Measurements from ENCODE around the gene KCNH1. TPM values are rescaled to one million over a fixed set of nuclear protein-coding genes. Genes with fewer than 3 reads are reported as not detected.

Gene KCNH1
- polyA plus RNA-seq, 3 donors from 2014 or later = not detected

- no peaks in the 10 kb centered on the region for H3K4me1 Mint-ChIP-seq
- no peak for DNase-seq
- H3K36me3 Mint-ChIP-seq = no peaks in the 10 kb centered on the region
- H3K9me3 Mint-ChIP-seq = peaks cover 0 to 2% (median 0%) of the 10 kb centered on the region in 6 donors
- H3K27me3 Mint-ChIP-seq (ENCODE audit: low read depth in 3 of 3) = peaks cover 2 to 3% (median 2%) of the 10 kb centered on the region in 3 donors
- no peak overlapping the region for H3K27ac Mint-ChIP-seq
- no peak overlapping the region for H3K4me3 Mint-ChIP-seq
Measured at GRCh38 chr1:210775289-210775688, 358.7 kb downstream of the KCNH1 start.

DNA sequence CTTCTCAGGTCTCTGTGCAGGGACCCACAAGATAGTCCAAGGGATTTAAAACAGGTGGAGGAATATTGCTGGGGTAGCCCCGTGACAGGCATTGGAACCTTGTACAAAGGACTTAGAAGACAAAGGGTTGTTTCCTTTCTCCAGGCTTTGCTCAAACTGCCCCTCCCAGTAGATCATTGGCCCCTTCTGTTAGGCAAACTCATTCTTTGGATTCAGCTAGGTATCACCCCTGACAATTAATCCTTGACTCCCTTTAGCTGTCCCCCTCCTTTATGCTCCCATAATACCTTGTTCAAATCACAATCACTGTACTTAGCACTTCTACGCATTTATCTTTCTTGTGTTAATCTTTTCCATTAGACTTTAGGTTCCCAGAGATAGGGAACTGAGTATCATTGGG is 360.5 kb downstream of the KCNH1 start:
- no peak overlapping the region for H3K4me3 Mint-ChIP-seq
- H3K4me1 Mint-ChIP-seq = no peaks in the 10 kb centered on the region
- no peak for DNase-seq
- H3K36me3 Mint-ChIP-seq = no peaks in the 10 kb centered on the region
- no peak overlapping the region for H3K27ac Mint-ChIP-seq
- peaks cover 0 to 3% (median 1%) of the 10 kb centered on the region in 3 donors for H3K27me3 Mint-ChIP-seq (ENCODE audit: low read depth in 3 of 3)
- H3K9me3 Mint-ChIP-seq = no peaks in the 10 kb centered on the region

- peaks cover 0 to 3% (median 3%) of the 10 kb centered on the region in 3 donors for H3K27me3 Mint-ChIP-seq (ENCODE audit: low read depth in 3 of 3)
- H3K36me3 Mint-ChIP-seq = no peaks in the 10 kb centered on the region
- no peaks in the 10 kb centered on the region for H3K4me1 Mint-ChIP-seq
Measured at GRCh38 chr1:210771131-210771530, 362.8 kb downstream of the KCNH1 start.

DNA sequence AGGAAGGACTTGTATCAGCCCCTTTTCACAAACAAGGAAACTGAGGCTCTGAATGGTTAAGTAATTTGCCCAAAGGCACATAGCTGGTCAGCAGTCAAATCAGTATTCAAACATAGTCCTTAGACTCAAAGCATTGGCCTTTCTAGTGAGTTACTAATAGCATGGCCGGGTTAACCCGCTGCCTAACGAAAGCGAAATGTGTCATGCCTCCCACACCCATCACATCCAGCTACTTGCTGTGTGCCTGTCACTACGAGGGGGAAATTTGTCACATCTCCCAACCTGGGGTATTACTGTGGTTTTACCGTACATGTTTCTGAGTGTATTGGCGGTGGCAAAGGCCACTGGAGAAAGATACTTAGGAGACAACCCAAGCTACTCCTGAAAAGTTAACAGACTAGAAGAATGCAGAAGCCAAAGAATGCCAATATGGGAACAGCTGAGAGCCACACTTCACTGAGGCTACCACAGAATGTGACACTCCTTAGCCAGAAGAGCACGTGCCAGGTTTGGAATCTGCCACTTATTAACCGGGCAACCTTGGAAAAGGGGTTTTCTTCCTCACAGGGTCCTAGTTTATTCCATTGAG is 363.5 kb downstream of the KCNH1 start:
- Mint-ChIP-seq H3K4me3 (no peak overlapping the region), H3K36me3 (no peaks in the 10 kb centered on the region), H3K9me3 (no peaks in the 10 kb centered on the region), H3K27ac (no peak overlapping the region), H3K27me3 (ENCODE audit: low read depth in 3 of 3) (peaks cover 0 to 3% (median 3%) of the 10 kb centered on the region in 3 donors), H3K4me1 (no peaks in the 10 kb centered on the region)
- no peak for DNase-seq

More at GRCh38 chr1:210771131-210771530, 362.8 kb downstream of the KCNH1 start:
- no peak for DNase-seq
- Mint-ChIP-seq H3K9me3 (no peaks in the 10 kb centered on the region), H3K27ac (no peak overlapping the region), H3K4me3 (no peak overlapping the region)

DNA sequence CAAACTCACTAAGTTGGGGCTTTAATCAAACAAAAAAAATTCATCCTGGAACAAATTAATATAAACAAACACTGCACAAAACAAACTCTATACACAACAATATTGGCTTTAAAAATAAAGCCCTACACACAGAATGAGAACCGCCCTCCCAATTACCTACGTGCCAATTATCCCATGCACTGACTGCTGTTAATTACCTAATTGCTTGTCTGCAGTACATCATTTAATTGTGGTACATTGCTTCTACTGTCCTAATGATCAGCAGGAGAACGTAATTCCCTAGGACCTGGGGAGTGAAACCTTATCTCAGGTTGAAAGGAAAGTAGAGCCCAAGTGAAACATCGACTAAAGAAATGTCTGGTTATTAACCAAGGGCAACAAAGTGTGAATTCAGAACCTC is 364.5 kb downstream of the KCNH1 start:
- Mint-ChIP-seq H3K4me3 (no peak overlapping the region), H3K9me3 (no peaks in the 10 kb centered on the region), H3K27ac (no peak overlapping the region), H3K36me3 (no peaks in the 10 kb centered on the region), H3K4me1 (no peaks in the 10 kb centered on the region), H3K27me3 (ENCODE audit: low read depth in 3 of 3) (peaks cover 0 to 3% (median 0%) of the 10 kb centered on the region in 3 donors)
- no peak for DNase-seq

- H3K4me1 Mint-ChIP-seq = no peaks in the 10 kb centered on the region
- H3K9me3 Mint-ChIP-seq = peaks cover 0 to 9% (median 1%) of the 10 kb centered on the region in 6 donors
- H3K4me3 Mint-ChIP-seq = no peak overlapping the region
- no peak overlapping the region for H3K27ac Mint-ChIP-seq
- no peaks in the 10 kb centered on the region for H3K36me3 Mint-ChIP-seq
- DNase-seq = no peak
- H3K27me3 Mint-ChIP-seq (ENCODE audit: low read depth in 3 of 3) = peaks cover 0 to 3% (median 2%) of the 10 kb centered on the region in 3 donors
Measured at GRCh38 chr1:210764536-210764935, 369.4 kb downstream of the KCNH1 start.

DNA sequence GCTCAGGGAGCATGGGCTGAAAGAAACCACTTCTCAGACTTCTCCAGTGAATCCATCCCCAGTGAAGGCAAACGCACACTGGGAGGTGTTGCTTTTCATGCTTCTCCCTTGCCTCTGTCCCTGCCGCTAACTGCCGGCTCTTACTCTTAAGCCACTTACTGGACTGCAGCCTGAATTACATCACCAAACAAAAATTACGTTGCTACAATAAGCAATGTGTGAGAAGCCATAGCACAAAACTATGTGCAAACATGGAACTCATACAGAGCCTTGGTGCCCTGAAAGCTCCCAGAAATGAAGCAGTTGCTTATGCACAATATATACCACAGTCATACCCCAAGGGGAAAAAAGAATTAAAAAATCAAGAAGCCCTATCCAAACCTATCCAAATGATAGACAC is 375.2 kb downstream of the KCNH1 start:
- H3K4me3 Mint-ChIP-seq = no peak overlapping the region
- no peak for DNase-seq
- H3K27ac Mint-ChIP-seq = no peak overlapping the region

DNA sequence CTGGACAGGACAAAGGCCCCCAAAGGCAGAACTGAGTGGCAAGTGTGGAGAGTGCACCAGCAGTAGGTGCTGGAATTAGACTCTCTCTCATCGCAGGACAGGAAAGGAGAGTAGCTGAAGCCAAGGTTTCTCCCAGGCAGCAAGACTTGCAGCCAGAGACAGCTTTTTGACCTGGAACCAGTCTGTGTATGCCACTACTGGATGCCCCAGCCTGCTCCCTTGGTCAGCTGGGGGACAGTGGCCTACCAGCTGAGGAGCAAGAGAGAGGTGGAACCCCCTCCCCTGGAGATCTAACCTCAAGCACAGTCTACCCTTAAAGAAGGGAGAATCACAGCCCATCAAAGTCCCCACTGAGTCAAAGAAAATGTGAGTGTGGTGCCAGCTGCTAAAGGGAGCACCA is 375.7 kb downstream of the KCNH1 start:
- Mint-ChIP-seq H3K9me3 (peaks cover 0 to 8% (median 1%) of the 10 kb centered on the region in 6 donors), H3K27me3 (ENCODE audit: low read depth in 3 of 3) (peaks cover 0 to 5% (median 2%) of the 10 kb centered on the region in 3 donors), H3K4me3 (no peak overlapping the region), H3K4me1 (no peaks in the 10 kb centered on the region), H3K36me3 (no peaks in the 10 kb centered on the region), H3K27ac (no peak overlapping the region)
- DNase-seq = no peak

More for the DNA sequence above, 375.2 kb downstream of the KCNH1 start:
- Mint-ChIP-seq H3K4me1 (no peaks in the 10 kb centered on the region), H3K9me3 (peaks cover 0 to 8% (median 1%) of the 10 kb centered on the region in 6 donors), H3K36me3 (no peaks in the 10 kb centered on the region), H3K27me3 (ENCODE audit: low read depth in 3 of 3) (peaks cover 0 to 5% (median 2%) of the 10 kb centered on the region in 3 donors)

DNA sequence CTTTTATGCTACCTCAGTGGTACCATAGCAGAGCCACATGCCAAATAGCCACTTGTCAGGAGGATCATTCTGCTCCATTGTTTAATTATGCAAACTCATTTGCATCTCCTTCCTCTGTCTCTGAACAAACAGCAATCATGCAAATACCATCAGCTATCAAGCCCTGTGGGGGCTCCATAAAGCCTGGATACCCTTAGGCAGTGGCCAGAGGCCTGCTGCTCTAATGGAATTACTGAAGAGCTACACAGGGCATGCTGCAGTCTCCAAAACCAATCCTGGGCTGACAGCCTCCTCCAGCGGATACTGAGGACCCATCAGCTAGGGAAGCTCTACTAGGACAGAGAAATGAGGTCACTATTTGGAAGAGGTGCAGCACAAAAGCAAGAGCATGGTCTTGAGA is 376.3 kb downstream of the KCNH1 start:
- Mint-ChIP-seq H3K4me3 (no peak overlapping the region), H3K4me1 (no peaks in the 10 kb centered on the region), H3K36me3 (no peaks in the 10 kb centered on the region), H3K27ac (no peak overlapping the region), H3K27me3 (ENCODE audit: low read depth in 3 of 3) (peaks cover 0 to 5% (median 2%) of the 10 kb centered on the region in 3 donors), H3K9me3 (peaks cover 0 to 8% (median 1%) of the 10 kb centered on the region in 6 donors)
- no peak for DNase-seq

DNA sequence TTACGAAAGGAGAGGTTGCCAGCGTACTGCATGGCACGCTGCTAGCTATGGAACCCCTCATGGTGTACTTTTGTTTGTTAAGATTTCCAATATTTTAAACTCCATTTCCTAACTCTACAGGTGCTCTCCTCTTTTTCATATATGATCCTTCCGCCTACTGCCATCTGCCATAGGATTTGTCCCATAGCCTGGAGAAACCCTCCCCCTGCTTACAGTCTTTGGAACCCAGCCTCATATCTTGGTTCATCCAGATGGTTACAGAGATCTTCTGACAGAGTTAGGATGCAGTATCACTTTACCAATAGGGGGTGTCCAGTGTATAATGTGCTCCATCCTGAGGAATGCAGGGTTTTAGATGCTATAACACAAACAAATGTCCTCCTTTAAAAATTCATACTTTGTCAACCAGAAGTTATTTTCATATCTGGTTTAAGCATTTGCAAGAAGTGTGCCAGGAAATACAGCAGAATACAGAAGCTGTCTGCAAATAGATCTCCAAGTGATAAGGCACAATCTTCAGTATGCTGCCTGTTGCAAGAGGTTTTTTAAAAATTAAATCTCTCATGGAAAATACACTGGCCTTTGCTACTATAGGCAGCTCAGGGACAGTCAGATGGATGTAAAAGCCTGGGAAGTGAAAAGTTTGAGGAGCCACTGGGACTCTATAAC is 377.8 kb downstream of the KCNH1 start:
- Mint-ChIP-seq H3K4me3 (no peak overlapping the region), H3K27ac (no peak overlapping the region), H3K27me3 (ENCODE audit: low read depth in 3 of 3) (peaks cover 2 to 3% (median 2%) of the 10 kb centered on the region in 3 donors), H3K9me3 (peaks cover 0 to 5% (median 0%) of the 10 kb centered on the region in 6 donors), H3K4me1 (no peaks in the 10 kb centered on the region), H3K36me3 (no peaks in the 10 kb centered on the region)
- no peak for DNase-seq

DNA sequence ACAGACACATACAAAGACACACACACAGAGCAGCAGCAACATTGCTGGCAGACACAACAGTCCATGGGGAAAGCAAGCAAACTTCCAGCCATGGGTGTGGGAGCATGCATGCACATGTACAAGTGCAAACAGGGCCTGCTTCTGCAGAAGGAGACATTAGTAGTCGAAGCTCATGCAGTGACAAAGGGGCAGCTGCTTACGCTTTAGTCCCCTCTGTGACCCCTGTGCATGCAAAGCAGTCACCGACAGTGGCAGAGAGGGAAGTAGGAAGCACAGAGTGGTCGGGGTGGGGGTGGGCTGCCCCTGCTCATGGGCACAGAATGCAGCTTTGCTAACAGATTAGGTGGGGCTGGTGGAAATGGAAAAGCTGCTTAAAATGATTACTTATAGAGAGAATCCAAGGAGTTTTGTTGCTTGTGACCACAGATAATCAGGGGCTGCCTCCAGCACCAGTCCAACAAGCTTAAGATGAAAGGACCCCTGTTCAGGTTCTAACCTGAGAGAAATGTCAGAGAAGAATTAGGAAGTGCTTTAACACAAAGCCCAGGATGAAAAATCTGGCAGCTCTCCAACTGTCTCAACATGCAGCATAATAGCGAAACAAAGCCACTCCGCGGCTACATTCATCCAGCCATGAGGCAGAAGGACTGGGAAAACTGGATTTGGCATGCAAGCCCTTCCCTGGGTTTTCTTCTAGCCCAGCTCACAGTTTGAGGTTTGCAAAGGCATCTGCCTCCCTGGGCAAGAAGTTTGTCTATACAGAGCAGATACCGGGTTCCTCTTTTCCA is 378.9 kb downstream of the KCNH1 start:
- Mint-ChIP-seq H3K36me3 (no peaks in the 10 kb centered on the region), H3K27ac (no peak overlapping the region), H3K4me1 (no peaks in the 10 kb centered on the region), H3K9me3 (peaks cover 0 to 5% (median 0%) of the 10 kb centered on the region in 6 donors), H3K27me3 (ENCODE audit: low read depth in 3 of 3) (peaks cover 2 to 4% (median 3%) of the 10 kb centered on the region in 3 donors), H3K4me3 (no peak overlapping the region)
- DNase-seq = no peak

DNA sequence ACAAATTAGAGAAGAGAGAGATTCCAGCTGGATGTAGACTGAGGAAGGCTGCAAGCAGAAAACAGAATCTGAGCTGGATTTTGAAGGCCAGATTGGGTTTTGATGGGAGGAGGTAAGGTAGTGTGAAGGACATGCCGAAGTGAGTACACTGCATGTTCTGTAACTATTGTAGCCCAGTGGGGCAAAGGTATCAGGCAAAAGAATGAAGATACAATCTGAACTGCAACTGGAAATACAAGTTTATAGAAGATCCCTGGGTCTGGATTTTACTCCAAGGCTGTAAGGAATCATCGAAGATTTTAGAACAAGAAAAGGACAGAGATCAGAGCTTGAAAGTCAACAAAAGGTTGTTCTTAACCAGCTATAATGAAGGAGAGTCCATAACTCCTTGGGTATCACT is 382.0 kb downstream of the KCNH1 start:
- H3K27ac Mint-ChIP-seq = no peak overlapping the region
- peaks cover 0 to 5% (median 0%) of the 10 kb centered on the region in 6 donors for H3K9me3 Mint-ChIP-seq
- DNase-seq = no peak

DNA sequence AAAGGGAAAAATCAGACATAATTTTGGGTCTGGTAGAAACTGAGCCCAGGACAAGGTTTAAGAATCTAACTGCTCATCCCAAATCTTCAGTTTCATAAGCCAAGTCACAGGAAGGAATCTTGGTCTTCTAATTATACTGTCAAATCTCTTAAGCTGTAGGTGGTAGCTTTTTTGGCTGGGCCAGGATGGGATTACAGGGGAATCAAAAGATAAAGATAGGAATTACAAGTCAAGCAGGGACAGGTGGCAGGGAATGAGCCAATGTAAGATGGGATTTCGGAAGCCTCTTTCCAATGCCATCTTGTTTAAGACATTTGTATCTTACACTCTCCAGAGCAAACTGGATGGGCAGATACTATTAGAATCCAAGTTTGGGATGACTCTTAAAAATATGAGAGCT is 383.5 kb downstream of the KCNH1 start:
- H3K27me3 Mint-ChIP-seq (ENCODE audit: low read depth in 3 of 3) = peaks cover 4 to 6% (median 5%) of the 10 kb centered on the region in 3 donors
- peaks cover 0 to 6% (median 0%) of the 10 kb centered on the region in 6 donors for H3K9me3 Mint-ChIP-seq
- DNase-seq = no peak
- no peak overlapping the region for H3K4me3 Mint-ChIP-seq
- H3K4me1 Mint-ChIP-seq = no peaks in the 10 kb centered on the region
- H3K36me3 Mint-ChIP-seq = no peaks in the 10 kb centered on the region
- no peak overlapping the region for H3K27ac Mint-ChIP-seq

More for the DNA sequence above, 382.0 kb downstream of the KCNH1 start:
- no peak overlapping the region for H3K4me3 Mint-ChIP-seq
- H3K36me3 Mint-ChIP-seq = no peaks in the 10 kb centered on the region
- no peaks in the 10 kb centered on the region for H3K4me1 Mint-ChIP-seq
- peaks cover 3 to 6% (median 5%) of the 10 kb centered on the region in 3 donors for H3K27me3 Mint-ChIP-seq (ENCODE audit: low read depth in 3 of 3)

DNA sequence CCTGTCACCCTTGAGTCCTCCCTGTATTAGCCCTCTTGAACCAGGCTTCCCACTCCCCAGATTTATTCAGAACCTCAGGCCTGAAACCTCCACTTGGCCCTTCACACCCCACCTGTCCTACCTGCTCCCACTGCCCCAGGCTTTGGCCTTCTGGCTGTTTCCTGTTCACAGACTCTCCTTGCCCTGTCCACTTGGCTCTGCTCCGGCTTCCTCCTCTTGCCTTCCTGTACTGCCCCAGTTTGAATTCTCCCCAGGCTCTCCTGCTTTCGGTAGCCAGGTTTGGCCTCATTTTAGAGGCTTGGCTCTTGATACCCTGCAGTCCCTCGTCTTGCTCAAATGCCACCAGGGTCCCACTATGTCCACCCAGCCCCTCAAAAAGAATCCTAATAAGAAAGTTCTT is 385.2 kb downstream of the KCNH1 start:
- H3K36me3 Mint-ChIP-seq = no peaks in the 10 kb centered on the region
- peaks cover 0 to 6% (median 0%) of the 10 kb centered on the region in 6 donors for H3K9me3 Mint-ChIP-seq
- H3K27me3 Mint-ChIP-seq (ENCODE audit: low read depth in 3 of 3) = peaks cover 4 to 11% (median 5%) of the 10 kb centered on the region in 3 donors
- DNase-seq = no peak
- H3K4me1 Mint-ChIP-seq = no peaks in the 10 kb centered on the region
- H3K4me3 Mint-ChIP-seq = no peak overlapping the region
- H3K27ac Mint-ChIP-seq = no peak overlapping the region
